Activated CD4-positive, alpha-beta T cell treated with anti-CD3 and anti-CD28 coated beads, Interleukin-2, amount 50 U/mL, for 4 hours (primary cell): ENCODE results near the gene KIF6.
"Not testable (repeated sequence)": the region's sequence is repeated elsewhere in the genome, so short reads cannot be mapped to it uniquely, and the experiment has no call there.

ENCODE experiments used
- DNase-seq, 2 experiments: peaks; one replicate each; pipeline ENCODE4 v3.0.0-alpha.2; 2020

The KIF6 gene

GRCh38 chr6:39494998-39495397 lies 230.2 kb downstream of the KIF6 start:
- DNase-seq, result no peak

DNA sequence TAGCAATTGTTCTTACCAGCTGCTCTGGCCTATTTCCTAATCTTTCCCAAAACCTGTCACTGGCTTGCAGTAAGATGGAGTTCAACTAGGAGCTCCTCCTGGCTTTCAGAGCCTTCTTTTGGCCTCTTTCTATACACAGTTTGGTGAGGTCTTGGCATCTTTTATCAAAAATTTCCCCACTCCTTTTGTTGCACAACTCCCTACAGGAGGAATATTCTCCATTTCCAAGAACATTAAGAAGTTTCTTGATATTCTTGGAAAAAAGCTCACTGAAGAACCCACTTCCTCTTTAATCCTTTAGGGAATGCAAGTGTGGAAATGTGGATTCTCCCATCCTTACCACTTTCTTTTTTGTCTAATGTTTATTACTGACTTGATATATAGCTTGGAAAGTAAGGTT lies 231.4 kb downstream of the KIF6 start:
- DNase-seq, result no peak

DNA sequence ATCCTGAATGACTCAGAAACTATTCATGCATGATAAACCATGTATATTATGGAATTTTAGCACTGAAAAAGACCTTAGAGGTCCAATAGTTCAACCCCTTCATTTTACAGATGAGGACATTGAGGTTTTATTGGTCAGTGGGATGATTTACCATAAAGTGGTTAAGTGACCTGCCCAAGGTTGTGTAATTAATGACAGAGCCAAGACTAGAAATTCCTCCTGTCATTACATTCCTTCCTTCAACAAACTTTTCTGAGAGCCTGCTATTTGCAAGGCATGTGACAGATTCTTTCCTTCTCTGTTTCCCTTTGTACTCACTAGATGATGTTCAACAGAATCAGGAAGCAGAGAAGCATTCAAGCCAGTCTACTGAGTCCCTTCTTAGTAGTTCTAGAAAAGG lies 232.0 kb downstream of the KIF6 start:
- no peak for DNase-seq

DNA sequence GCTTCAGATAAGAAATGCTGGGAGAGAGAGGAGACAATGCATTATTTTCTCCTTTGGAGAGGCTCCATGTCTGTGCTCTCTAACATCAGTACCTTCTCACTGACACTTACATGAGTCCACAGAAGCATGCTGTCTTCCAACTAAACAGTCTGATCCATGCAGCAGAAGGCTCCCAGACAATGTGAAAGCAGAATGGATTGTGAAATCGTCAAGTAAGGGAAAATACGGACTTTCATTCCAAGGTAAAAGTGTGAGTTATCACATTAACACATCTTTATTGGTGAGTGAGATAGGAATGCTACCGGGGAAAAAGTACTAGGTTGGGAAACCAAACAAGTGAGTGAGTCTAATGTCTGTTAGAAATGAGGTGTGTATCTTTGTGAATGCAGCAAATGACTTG lies 235.1 kb downstream of the KIF6 start:
- DNase-seq, result no peak

DNA sequence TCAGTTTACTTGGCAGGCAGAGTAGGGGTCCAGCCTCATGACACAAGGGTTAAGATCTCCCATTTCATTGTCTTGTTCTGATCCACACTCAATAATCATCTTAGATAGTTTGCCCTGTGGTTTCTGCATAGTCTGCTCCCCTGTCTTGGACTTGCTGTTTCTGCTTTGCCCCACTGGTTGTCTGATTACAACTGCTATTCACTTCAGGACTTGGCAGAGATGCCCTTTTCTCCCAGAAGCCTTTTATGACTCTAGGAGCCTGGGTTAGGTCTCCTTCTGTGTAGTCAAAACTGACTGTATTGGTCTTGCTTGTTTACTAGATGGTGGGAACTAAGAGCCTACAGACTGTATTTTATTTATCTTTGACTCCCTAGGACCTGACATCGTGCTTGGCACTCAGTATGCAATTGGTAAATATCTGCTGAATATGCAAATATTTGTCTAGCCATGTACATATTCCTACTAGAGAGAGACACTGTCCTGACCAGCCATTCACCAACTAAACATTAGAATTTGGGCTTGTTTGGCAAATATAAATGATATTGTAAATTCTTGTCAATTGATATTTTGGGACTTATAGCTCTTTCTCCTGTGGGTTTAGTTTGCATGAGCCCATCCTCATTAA lies 236.8 kb downstream of the KIF6 start:
- no peak for DNase-seq

GRCh38 chr6:39484276-39484675 lies 240.9 kb downstream of the KIF6 start:
- DNase-seq, result no peak

DNA sequence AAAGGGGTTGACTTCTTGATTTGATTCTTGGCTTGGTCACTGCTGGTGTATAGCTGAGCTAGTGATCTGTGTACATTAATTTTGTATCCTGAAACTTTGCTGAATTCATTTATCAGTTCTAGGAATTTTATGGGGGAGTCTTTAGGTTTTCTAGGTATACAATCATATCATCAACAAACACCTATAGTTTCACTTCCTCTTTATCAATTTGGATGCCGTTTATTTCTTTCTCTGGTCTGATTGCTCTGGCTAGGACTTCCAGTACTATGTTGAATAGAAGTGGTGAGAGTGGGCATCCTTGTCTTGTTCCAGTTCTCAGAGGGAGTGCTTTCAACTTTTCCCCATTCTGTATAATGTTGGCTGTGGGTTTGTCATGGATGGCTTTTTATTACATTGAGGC lies 245.4 kb downstream of the KIF6 start:
- DNase-seq, result not testable (repeated sequence)

GRCh38 chr6:39476670-39477069 lies 248.5 kb downstream of the KIF6 start:
- DNase-seq, result no peak

DNA sequence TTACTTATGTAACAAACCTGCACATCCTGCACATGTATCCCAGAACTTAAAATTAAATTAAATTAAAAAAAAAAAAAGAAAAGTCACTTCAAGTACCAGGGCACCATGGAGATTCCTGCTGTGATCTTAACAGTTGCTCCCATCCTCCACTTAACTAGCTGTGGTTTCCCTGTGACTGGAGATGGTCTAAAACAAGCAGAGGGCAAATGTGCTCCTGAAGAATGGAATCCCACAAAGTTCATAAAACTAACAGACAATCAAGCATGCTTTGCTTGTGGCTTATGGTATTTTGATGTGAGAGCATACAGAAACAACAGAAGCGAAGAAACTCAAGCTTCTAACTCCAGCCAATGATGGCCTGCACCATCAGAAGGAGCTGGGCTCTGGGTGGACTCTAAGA lies 249.1 kb downstream of the KIF6 start:
- DNase-seq, result no peak

GRCh38 chr6:39471954-39472659 lies 253.1 kb downstream of the KIF6 start:
- no peak for DNase-seq

- no peak for DNase-seq
Observed at GRCh38 chr6:39470506-39470905, 254.7 kb downstream of the KIF6 start.

GRCh38 chr6:39468385-39468784 lies 256.8 kb downstream of the KIF6 start:
- no peak for DNase-seq

- no peak for DNase-seq
Observed at GRCh38 chr6:39466631-39467030, 258.6 kb downstream of the KIF6 start.

GRCh38 chr6:39465539-39465938 lies 259.7 kb downstream of the KIF6 start:
- DNase-seq, result no peak

GRCh38 chr6:39464067-39464466 lies 261.1 kb downstream of the KIF6 start:
- DNase-seq, result no peak

DNA sequence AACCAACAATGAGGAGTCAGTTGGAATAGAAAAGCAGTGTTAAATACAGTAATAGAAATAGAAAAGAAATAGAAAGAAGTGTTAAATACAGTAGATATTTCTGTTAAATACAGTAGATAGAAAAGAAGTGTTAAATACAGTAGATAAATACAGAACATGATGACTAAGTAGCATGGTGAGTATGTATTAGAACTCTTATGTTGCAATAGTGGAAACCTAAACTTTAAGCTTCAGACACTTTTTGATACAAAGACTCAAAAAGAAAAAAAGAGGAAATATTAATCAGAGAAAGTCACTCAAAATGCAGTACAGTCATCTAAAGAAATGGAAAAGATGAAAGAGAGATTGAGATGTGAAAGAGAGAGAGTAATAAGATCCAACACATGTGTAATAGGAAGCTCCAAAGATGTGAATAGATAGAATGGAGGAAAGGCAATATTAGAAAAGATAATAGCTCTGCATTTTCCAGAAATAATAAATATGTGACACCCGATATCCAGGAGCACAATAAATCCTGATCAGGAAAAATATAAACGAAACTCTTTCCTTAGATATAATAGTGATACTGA lies 271.2 kb downstream of the KIF6 start:
- no peak for DNase-seq

- no peak for DNase-seq
Observed at GRCh38 chr6:39453241-39453640, 272.0 kb downstream of the KIF6 start.

GRCh38 chr6:39452306-39453145 lies 272.7 kb downstream of the KIF6 start:
- no peak for DNase-seq

DNA sequence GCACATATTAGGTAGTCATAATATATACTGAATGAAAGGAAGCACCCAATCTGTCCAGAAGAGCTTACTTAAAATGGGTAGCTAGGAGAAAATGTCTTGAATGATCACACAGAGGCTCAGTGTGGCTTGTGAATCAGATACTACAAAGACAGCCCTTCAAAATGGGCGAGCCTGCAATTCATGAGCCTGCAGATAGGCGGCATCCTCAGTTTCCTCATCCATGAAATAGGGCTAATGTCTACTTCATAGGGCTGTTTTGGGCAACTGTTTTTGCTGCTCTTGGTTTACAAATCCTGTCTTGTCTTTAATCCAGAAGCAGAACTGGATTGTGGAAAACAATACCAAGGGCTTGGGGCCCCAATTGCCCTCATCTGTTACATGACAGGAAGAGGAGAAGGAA lies 273.4 kb downstream of the KIF6 start:
- DNase-seq, result no peak

GRCh38 chr6:39449022-39449421 lies 276.2 kb downstream of the KIF6 start:
- no peak for DNase-seq

GRCh38 chr6:39446909-39447308 lies 278.3 kb downstream of the KIF6 start:
- DNase-seq, result no peak

- no peak for DNase-seq
Observed at GRCh38 chr6:39445667-39446066, 279.5 kb downstream of the KIF6 start.

GRCh38 chr6:39444479-39445019 lies 280.7 kb downstream of the KIF6 start:
- no peak for DNase-seq
